Medulla oblongata (tissue), 1 donor: ENCODE results near the gene SPSB1.

Source experiments
- DNase-seq: peaks from one replicate; pipeline ENCODE4 v3.0.0-alpha.2; 2015; ENCODE audit errors: extremely low spot score

The SPSB1 gene

GRCh38 chr1:9260059-9260766, 32.5 kb upstream of the SPSB1 start:
- DNase-seq: no peak

DNA sequence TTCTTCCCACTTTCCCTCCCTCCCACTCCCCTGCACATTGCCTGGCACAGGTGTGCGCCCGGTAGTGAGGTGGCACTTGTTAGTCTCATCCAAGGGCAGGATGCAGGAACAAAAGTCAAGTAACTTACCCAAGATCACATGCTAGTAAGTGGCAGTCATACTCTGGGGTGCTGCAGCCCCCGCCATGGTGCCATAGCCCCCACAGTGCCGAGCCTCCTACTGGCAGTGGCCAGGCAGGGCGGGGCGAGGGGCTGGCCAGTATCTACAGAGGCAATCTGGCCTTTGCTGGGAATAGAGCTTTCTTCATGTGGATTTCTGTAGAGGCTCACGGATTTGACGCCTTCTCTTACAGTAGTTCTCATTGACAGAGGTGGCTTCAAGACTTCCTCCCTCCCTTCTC, 31.2 kb upstream of the SPSB1 start:
- no peak for DNase-seq

DNA sequence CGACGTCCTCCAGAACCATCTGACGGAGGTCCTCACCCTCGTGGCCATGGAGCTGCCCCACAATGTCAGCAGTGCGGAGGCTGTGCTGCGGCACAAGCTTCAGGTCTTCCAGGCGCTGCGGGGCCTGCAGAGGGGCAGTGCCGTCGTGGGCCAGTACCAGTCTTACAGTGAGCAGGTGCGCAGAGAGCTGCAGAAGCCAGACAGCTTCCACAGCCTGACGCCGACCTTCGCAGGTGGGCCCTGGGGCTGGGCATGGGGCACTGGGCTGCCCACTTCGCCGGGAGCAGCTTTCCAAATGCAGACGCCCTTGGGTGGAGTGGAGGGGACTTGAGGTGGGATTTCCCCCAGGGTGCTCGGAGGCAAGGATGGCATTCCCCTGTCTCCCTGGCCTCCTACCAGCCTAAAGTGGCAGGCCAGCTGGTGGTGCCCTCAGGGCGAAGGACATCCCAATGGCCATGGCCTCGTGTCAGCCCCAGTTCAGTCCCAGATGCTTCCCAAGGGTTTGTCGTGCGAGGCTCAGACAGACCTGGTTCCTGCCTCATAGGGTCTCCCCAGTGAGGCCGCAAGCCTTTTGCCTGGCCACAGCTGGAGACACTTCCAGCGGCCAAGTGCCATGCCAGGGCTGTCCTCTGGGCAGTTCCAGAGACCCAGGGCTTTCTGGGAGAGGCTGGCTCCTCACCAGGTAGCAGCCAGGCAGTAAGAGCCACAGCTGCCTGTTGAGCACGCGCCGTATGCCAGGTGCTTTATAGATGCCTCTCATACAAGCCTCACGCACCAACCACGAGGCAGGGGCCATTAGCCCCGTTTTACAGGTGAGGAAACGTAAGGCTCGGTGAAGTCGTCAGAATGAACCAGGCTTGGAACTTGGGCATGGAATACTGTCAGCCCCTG, 30.4 kb upstream of the SPSB1 start:
- DNase-seq: no peak

- DNase-seq: no peak
These were observed 29.3 kb upstream of the SPSB1 start for GRCh38 chr1:9263276-9263855.

GRCh38 chr1:9263984-9264872, 28.5 kb upstream of the SPSB1 start:
- no peak for DNase-seq

DNA sequence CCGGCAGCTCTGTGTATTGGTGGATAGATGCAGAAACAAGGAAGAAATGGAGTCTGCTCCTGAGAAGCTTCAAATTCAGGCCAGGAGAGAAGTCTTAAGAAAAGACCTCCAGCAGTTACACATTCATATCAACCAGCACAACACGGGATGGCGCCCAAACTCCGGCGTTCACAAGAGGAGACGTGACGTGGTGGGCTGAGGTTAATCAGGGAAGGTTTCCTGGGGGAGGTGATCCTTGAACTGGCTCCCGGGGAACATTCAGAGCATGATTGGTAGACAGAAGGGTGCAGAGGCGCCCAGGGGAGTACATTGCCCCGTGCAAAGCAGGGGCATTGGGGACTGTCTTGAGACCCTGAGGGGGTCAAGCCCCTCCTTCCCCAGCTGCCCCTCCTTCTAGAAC, 27.7 kb upstream of the SPSB1 start:
- DNase-seq: no peak

DNA sequence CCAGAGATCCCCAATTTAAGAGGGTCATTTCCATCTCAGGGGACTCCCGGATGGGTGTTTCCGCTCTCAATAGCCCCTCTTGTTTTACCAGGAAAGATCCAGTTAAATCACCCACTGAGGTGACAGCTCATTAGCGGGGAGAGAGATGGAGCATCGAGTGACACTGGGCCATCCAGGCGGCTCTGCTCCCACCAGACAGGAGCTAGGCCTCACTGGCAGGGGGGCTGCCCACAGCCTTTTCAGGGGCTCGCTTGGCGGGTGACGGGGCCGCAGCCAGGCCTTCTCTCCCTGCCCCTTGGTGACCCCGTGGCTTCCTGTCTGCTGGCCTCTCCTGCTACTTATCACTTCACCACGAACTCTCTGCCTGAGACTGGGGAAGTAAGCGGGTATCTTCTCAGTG, 26.7 kb upstream of the SPSB1 start:
- no peak for DNase-seq

DNA sequence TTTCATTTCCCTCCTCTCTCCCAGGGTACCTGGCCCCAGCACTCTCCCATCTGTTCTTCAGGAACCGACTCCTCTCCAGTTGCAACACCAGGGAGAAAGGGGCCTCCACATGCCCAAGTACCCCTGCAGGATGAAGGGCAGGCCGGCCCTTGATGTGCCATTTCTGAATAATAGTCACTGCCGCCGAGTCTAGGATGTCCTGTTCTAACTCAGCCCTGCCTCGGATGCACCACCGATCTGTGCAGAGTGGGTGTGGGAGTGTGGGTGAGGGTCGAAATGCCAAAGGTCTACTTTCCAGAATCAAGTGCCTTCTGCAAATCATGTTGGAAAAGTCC, 25.4 kb upstream of the SPSB1 start:
- no peak for DNase-seq

DNA sequence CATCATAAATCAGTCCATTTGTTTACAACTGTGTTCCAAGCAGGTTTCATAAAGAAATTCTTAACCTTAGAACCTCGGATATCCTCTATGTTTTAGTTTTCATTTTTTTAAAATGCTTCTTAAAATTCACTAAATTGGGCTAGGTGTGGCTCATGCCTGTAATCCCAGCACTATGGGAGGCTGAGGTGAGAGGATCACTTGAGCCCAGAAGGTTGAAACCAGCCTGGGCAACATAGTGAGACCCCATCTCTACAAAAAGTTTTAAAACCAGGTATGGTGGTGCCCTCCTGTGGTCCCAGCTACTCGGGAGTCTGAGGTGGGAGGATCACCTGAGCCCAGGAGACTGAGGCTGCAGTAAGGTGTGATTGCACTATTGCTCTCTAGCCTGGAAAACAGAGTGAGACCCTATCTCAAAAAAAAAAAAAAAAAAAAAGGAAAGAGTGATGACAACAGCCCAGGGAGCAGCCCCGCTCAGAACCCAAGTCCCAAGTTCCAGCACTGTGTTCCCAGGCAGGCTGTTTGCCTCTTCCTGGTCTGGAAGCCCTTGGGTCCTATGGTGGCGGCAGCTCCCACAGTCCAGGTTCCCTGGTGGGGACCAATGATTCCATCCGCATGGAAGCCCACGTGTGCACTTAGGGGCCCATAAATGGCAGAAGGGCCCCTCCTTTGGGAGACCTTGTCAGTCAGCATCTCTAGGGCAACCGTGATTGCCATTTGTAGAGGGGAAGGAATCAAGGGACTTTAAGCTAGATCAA, 24.7 kb upstream of the SPSB1 start:
- no peak for DNase-seq

- DNase-seq: no peak
These were observed 23.6 kb upstream of the SPSB1 start for GRCh38 chr1:9269078-9269501.

DNA sequence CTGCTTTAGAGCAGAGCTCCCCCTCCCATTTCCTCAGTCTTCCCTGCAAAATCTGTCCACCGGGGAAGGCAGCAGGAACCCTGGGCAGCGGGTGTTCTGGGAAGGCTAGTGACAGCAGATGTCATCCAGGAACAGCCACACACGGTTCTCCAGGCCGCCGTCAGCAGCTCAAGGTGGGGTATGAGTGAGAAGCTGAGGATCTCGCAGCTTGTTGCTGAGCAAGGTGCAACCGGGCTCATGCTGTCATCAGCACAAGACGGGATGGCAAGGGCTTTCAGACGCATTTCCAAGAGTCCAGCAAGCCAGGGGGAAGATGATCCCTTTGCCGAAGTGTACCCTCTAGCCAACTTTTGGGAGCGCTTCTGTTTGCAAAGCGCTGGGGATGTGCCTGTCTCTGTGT, 23.0 kb upstream of the SPSB1 start:
- no peak for DNase-seq

- DNase-seq: no peak
These were observed 22.3 kb upstream of the SPSB1 start for GRCh38 chr1:9270290-9270883.

DNA sequence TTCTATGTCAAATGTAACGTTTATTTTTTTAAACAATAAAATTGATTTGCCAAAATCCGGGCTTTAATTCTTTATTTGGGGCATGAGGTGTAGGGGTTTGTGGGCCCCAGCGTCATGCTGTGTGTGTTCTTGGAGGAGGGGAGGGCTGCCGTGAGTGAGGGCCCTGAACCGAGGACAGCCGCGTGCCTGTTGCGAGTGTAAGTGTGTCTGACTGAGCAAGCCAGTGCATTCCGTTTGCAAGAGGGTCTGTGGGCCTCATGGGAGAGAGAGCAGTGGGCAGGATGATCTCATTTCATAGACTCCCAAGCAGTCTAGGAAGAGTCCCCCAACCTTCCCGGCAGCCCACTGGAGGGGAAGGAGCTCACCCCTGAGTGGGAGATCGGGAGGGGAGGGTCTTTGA, 21.4 kb upstream of the SPSB1 start:
- DNase-seq: no peak

DNA sequence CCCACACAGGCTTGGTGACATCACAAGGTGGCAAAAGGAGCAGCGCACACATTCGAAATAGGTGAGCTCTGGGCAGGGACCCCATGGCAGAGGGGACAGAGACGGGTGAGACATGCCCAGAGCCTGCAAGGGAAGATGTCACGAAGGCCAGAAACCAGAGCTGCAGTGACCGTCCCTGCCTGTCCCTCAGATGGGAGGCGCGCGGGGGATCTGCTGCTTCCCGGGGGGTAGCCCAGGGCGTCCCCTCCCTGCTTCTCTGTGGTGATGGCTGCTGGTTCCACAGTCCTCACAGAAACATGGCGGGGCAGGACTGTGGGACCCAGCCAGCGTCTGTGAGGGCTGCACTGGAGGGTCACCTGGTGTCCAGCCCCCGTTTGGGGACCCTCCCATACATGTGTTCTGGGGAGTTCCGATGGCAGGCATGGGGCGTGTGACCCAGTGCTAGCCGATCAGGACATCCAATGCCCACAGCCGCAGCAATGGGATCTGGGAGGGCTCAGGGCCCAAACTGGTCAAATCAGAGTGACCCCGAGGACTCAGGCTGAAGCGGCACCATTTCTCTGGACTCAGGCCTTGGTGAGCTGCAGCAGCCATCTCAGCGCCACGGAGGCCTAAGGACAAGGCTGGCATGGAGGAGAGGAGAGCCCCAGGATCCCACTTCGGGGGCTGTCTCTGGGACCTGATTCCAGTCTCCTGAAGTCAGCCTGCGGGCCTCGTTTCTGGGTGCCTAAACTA, 20.7 kb upstream of the SPSB1 start:
- DNase-seq: no peak

- DNase-seq: no peak
These were observed 19.5 kb upstream of the SPSB1 start for GRCh38 chr1:9273177-9273576.

DNA sequence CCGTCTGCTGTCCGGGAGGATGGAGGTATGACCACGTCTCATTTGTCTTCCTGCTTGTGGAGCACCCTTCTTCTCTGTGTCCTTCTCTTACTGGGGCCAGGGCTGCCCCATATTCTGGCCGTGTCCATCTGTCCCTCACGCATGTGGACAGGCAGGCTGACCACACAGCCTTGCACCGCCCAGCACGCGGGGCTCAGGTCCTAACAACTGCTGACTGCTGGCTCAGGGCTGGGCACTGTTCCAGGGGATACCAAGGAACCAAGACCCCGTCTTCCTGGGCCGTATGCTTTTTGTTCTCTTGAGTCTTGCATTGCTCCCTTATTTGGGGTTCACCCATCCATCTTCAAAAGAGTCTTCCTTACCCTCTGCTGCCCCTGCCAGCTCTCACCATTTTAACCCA, 17.5 kb upstream of the SPSB1 start:
- no peak for DNase-seq

DNA sequence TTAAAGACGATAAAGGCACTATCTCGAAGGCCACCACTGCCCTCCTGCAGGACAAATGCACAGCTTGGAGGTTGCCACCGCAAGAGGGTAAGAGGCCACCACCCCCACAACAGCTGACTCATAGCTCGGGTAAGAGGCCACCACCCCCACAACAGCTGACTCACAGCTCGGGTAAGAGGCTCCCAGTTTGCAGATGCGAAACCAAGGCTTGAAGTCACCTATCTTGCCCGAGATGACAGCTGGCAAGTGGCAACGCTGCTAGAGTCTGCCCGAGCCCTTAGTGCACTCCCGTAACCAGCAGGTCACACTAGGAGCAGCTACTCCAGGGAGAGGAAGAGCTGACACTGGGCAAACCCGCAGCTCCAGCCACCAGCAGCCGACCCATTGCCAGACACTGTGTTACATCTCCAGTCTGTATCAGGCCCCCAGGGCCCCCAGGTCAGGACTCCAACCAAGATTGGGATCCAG, 17.1 kb upstream of the SPSB1 start:
- no peak for DNase-seq

DNA sequence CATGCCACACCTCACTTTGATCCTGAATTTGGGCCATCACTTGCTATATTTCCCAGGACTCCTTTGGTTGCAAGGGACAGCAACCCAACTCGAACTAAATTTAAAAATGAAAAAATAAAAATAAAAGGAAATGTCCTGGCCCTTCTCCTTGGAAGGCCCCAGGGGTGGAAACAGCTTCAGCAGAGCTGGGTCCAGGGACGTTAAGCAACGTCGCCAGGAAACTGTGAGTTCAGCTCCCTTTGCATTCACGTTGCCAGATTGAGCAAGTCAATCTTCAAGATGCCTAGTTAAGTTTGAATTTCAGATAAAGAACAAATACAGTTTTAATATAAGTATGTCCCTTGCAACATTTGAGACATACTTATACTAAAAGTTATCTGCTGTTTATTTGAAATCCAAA, 14.6 kb upstream of the SPSB1 start:
- DNase-seq: no peak

DNA sequence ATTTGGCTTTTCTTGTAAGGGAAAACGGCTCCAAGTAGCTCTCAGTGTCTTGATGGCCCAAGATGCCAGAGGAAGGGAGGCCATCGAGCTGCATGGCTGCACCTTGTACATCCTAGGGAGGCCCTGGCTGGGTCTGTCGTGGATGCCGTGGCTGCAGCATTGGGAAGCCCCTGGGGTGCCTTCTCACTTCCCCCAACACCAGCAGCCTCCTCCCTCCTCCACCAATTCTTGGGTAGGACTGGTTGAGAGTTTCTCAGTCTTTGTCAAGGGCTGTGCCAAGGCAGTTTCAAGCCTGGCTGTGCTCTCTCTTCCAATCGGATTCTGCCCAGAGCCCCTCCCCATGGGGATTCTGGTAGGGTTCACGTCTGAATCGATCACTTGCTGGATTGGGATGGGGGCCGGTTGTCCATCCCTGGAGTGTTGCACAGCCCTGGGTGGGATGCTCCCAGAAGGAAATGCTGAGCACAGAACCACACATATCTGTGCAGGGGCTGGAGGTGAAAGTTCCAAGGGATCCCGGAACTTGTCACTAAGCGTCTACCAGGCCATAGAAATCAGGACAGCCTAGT, 14.0 kb upstream of the SPSB1 start:
- DNase-seq: no peak
